Measurements from ENCODE around the gene CTXN3.

DNA sequence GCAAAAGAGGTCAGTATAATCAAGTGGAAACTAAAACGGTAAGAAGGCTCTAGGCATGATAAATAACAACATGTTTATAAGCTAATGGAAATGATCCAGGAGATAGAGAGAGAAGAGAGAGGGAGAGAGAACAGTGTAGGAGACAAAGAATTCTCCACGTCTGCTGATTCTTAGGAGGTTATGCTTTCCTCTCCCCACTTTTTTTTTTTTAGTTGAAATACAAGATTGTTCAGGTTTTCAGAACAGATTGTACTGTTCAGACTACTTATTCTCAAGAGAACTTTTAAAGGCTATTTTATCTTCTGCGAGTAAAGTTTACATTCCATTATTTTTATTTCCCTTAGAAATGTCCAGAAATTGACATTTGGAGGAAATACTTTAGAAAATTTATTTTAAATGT lies 58.3 kb downstream of the CTXN3 start:
- TF ChIP-seq POLR2AphosphoS5 (IDR thresholded peaks at IDR 0.05; ENCODE audit: low read depth, low read length) (no peak), SIN3A (IDR thresholded peaks at IDR 0.05; ENCODE audit: borderline replicate concordance, insufficient read depth, low read depth, low read length) (no peak)
- TF ChIP-seq, protein P1, sequence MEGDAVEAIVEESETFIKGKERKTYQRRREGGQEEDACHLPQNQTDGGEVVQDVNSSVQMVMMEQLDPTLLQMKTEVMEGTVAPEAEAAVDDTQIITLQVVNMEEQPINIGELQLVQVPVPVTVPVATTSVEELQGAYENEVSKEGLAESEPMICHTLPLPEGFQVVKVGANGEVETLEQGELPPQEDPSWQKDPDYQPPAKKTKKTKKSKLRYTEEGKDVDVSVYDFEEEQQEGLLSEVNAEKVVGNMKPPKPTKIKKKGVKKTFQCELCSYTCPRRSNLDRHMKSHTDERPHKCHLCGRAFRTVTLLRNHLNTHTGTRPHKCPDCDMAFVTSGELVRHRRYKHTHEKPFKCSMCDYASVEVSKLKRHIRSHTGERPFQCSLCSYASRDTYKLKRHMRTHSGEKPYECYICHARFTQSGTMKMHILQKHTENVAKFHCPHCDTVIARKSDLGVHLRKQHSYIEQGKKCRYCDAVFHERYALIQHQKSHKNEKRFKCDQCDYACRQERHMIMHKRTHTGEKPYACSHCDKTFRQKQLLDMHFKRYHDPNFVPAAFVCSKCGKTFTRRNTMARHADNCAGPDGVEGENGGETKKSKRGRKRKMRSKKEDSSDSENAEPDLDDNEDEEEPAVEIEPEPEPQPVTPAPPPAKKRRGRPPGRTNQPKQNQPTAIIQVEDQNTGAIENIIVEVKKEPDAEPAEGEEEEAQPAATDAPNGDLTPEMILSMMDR (IDR thresholded peaks at IDR 0.05) = no peak

Data from Panc1 (cell line).